ENCODE data around the gene NUDT3. TPM values are rescaled to one million over a fixed set of nuclear protein-coding genes. Genes with fewer than 3 reads are reported as not detected.

Gene NUDT3
- total and polyA plus RNA-seq, 9 of the 15 experiments (the other 6 are each of a cell fraction or from before 2014, with no cell fraction given), result 5.4 to 81.2 (median 56.4) TPM

- TF ChIP-seq AFF1 (IDR thresholded peaks at IDR 0.05; ENCODE audit: low read depth in 1 of 2, partially characterized antibody in 2 of 2) (no peak), BCLAF1 (IDR thresholded peaks at IDR 0.05; ENCODE audit: borderline replicate concordance in 1 of 2, control insufficient read depth in 1 of 2, low read depth in 2 of 2, low read length in 1 of 2) (no peak; a peak in 1 of 4 replicates), ZNF274 (IDR thresholded peaks at IDR 0.05; ENCODE audit: borderline replicate concordance, low read depth, low read length) (0 out of 2 replicates have a peak, but pooled peaks have one; percentile 29), MXD1 (CRISPR knock-in tag; IDR thresholded peaks at IDR 0.05; ENCODE audit: borderline replicate concordance, poor library complexity, severe bottlenecking) (no peak), HDAC8 (tag; IDR thresholded peaks at IDR 0.05) (no peak), CTBP1 (IDR thresholded peaks at IDR 0.05; ENCODE audit: borderline replicate concordance) (peak; percentile 100), THAP7 (CRISPR knock-in tag; IDR thresholded peaks at IDR 0.05) (no peak), TAL1 (IDR thresholded peaks at IDR 0.05) (no peak), ZNF584 (CRISPR knock-in tag; IDR thresholded peaks at IDR 0.05; ENCODE audit: low read depth) (no peak)
Observed at GRCh38 chr6:34392497-34393190, at the start of gene NUDT3 (continued).
